Heart left ventricle (tissue), 16 donors: ENCODE results near the gene LIPM. TPM values are rescaled to one million over a fixed set of nuclear protein-coding genes. Genes with fewer than 3 reads are reported as not detected.
A peak's percentile ranks its signal among the peaks of the same experiment; 100 is the strongest.

Experiments used
- ATAC-seq, 4 donors: fragments of 200-7000 bp; cut with Tn5 transposase; one replicate each; pipeline ENCODE4 v1.9.1; 2020 to 2022; ENCODE audit warnings: moderate library complexity in 4 of 4, mild to moderate bottlenecking in 3 of 4, moderate number of reproducible peaks in 1 of 4
- DNase-seq, 5 donors: peaks; one replicate each; pipeline ENCODE4 v3.0.0-alpha.2; 2020
- H3K27ac ChIP-seq, 12 donors: fragments of 200-600 bp; sonication (generic) in 4 of 12; one replicate each; pipeline versions ENCODE4 v1.5.0 to v1.8.0; 2016 to 2022; ENCODE audit warnings: mild to moderate bottlenecking in 2 of 12
- H3K27me3 ChIP-seq, 9 donors: fragments of 200-600 bp; sonication (generic) in 2 of 9; one replicate each; pipeline versions ENCODE4 v1.5.1 to v1.8.0; 2016 to 2022; ENCODE audit warnings: mild to moderate bottlenecking in 3 of 9
- H3K36me3 ChIP-seq, 9 donors: fragments of 200-600 bp; sonication (generic) in 2 of 9; one replicate each; pipeline versions ENCODE4 v1.5.0 to v1.8.0; 2018 to 2022; ENCODE audit warnings: mild to moderate bottlenecking in 2 of 9
- H3K4me1 ChIP-seq, 12 donors: fragments of 200-600 bp; sonication (generic) in 4 of 12; one replicate each; pipeline versions ENCODE4 v1.5.0 to v1.8.0; 2016 to 2022; ENCODE audit warnings: mild to moderate bottlenecking in 3 of 12
- H3K4me3 ChIP-seq, 12 donors: fragments of 200-600 bp; sonication (generic) in 4 of 12; one replicate each; pipeline versions ENCODE4 v1.5.0 to v1.8.0; 2017 to 2022; ENCODE audit warnings: mild to moderate bottlenecking in 9 of 12, moderate library complexity in 4 of 12
- H3K9me3 ChIP-seq, 12 donors: fragments of 200-600 bp; sonication (generic) in 4 of 12; one replicate each; pipeline versions ENCODE4 v1.5.0 to v1.8.0; 2016 to 2022; ENCODE audit warnings: mild to moderate bottlenecking in 1 of 12
- POLR2A ChIP-seq, 2 donors: fragments of 450-650 bp; IDR thresholded peaks; one replicate each; pipeline ENCODE4 v1.6.1; 2017; ENCODE audit warnings: antibody characterized with exemption in 2 of 2, mild to moderate bottlenecking in 2 of 2, moderate library complexity in 2 of 2
- WGBS, 4 donors: extraction: QIAGEN DNeasy Blood & Tissue Kit in 2 of 4; methylation state at CpG; one replicate each; pipeline versions ENCODE4 v1.1.5 to v1.1.7; 2013 to 2018; 5-methylcytosine and 5-hydroxymethylcytosine counted together
- intact Hi-C, 10 donors: fragments of 100-400 bp; cut with DNase I; formaldehyde crosslinking; loops; one replicate each; pipeline versions ENCODE4 v1.11.1 to v1.14.2; 2022
- polyA plus RNA-seq, 2 donors: library from polyadenylated mRNA; stranded (reverse); fragments of 200-250 nt; gene quantifications; one replicate each; pipeline ENCODE4 v1.2.3, GENCODE V29; 2013
- total RNA-seq, 9 donors: library from RNA; depleted of rRNA in 2 of 9; stranded (reverse); fragments of >200 nt in 2 of 9; fragmentation: NEBNext Ultra II Directional in 3 of 9; extraction: Animal tissue kit (Norgen Biotek cat#: 25700) in 3 of 9; gene quantifications; one replicate each; pipeline versions ENCODE4 v1.1.0 to v1.2.4, GENCODE V29; 2016 to 2023
- TF ChIP-seq, protein P1 (sequence below), 12 donors: fragments of 200-600 bp; sonication (generic) in 4 of 12; IDR thresholded peaks; one replicate each; pipeline versions ENCODE4 v1.5.0 to v1.8.0; 2018 to 2022; ENCODE audit warnings: antibody characterized with exemption in 12 of 12, mild to moderate bottlenecking in 5 of 12
- donor health status: ischemic (EF 13 %, LVEDD 7.1; RV severe dilation, severe dysfunction).
- donor health status: healthy with polysubstance abuse.
- donor health status: DM: no; HTN: yes; CAD: no.
- donor health status: DM: no; HTN: no; CAD: no.
- donor health status: ischemic (EF 25% LVEDD 6.9; RV normal size, moderate dysfunction).
- donor health status: ischemic (EF 25% LVEDD 5.7; RV mildly dilated, moderate dysfunction).
- donor health status: healthy.
- donor health status: DM: yes; HTN: yes; CAD: no.
- donor health status: ischemic (EF 35%, LVEDD 5.7; RV mildly dilated, moderate dysfunction).
- donor health status: nonischemic (EF 11% LVEDD 7.7; RV severe dilation, severe dysfunction).
- donor health status: DM: yes; HTN: yes; CAD: no.
- donor health status: PGD.
- donor health status: ischemic (EF 29% LVEDD 5.4; RV normal size, mild dysfunction).
- donor health status: nonischemic (EF 23%, LVEDD 6.1; RV moderate dilation, normal function).

LIPM gene
- total and polyA plus RNA-seq, 11 donors, result not detected

DNA sequence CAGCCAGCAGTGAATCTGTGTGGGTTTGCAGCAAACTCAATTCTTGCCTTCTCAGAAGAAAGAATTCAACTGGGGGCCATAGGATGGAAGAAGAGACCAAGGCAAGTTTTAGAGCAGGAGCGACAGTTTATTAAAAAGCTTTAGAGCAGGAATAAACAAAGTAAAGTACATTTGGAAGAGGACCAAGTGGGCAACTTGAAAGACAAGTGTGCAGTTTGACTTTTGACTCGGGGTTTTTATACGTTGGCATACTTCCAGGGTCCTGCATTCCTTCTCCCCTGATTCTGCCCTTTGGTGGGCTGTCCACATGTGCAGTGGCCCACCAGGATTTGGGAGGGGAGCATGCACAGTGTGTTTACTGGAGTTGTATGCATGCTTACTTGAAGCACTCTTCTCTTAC, 52.2 kb downstream of the LIPM start:
- DNase-seq, result no peak
- TF ChIP-seq POLR2A (IDR thresholded peaks at IDR 0.05), result no peak
- TF ChIP-seq, protein P1, sequence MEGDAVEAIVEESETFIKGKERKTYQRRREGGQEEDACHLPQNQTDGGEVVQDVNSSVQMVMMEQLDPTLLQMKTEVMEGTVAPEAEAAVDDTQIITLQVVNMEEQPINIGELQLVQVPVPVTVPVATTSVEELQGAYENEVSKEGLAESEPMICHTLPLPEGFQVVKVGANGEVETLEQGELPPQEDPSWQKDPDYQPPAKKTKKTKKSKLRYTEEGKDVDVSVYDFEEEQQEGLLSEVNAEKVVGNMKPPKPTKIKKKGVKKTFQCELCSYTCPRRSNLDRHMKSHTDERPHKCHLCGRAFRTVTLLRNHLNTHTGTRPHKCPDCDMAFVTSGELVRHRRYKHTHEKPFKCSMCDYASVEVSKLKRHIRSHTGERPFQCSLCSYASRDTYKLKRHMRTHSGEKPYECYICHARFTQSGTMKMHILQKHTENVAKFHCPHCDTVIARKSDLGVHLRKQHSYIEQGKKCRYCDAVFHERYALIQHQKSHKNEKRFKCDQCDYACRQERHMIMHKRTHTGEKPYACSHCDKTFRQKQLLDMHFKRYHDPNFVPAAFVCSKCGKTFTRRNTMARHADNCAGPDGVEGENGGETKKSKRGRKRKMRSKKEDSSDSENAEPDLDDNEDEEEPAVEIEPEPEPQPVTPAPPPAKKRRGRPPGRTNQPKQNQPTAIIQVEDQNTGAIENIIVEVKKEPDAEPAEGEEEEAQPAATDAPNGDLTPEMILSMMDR (IDR thresholded peaks at IDR 0.05), result no peak
- Histone ChIP-seq H3K27me3 (no peaks in the 10 kb centered on the region), H3K36me3 (no peaks in the 10 kb centered on the region), H3K27ac (no peak overlapping the region), H3K4me1 (peaks cover 0 to 57% (median 3%) of the 10 kb centered on the region in 12 donors), H3K9me3 (no peaks in the 10 kb centered on the region), H3K4me3 (no peak overlapping the region)
- 58 to 63% (median 61%) methylated on average over 3 of the region's 3 CpGs for WGBS, 4 donors
- ATAC-seq, result no peak
- intact Hi-C loops, result no loop called here

DNA sequence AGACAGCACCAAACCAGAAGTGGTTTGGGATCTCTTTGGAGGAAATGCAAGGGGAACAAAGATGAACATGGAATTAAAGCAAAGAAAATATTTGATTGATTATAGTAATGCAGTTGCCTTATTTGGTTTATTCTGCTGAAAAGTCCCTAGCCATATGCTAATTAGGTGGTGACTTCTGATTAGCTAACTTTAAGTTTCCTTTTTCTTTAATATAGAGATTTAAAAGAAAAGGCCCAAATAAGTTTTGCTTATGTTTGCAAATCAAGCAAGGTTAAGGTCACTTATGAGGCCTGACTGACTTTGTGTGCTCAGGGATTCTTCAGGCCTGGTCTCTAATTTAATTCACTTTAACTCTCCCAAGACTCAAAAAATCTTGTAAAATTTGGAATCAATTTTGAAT, 55.3 kb downstream of the LIPM start:
- Histone ChIP-seq H3K36me3 (no peaks in the 10 kb centered on the region), H3K4me1 (peaks cover 0 to 41% (median 2%) of the 10 kb centered on the region in 12 donors), H3K4me3 (no peak overlapping the region), H3K27ac (no peak overlapping the region), H3K9me3 (no peaks in the 10 kb centered on the region), H3K27me3 (no peaks in the 10 kb centered on the region)
- DNase-seq, result no peak
- no peak for TF ChIP-seq POLR2A (IDR thresholded peaks at IDR 0.05)
- TF ChIP-seq, protein P1 (IDR thresholded peaks at IDR 0.05), result no peak
- intact Hi-C loops, result no loop called here
- no peak for ATAC-seq

DNA sequence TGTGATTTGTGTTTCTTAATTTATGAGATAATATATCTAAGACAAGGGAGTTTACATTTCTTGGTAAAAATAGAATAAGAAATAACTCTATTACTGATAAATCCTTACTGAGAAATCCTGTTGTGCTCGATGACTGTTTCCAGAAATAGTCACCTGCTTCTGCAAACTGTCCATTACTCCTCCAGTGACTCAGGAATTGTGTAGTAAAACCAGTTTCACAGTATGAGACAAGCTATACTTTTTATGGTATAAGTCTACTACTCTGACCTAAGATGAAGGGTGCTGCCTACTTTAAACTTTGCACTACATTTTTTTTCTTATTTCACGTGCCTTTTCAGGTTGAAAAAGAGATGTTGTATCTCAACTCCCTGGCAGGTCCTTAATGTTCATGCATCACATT, 56.0 kb downstream of the LIPM start:
- ATAC-seq, result no peak
- TF ChIP-seq, protein P1 (IDR thresholded peaks at IDR 0.05), result no peak
- TF ChIP-seq POLR2A (IDR thresholded peaks at IDR 0.05), result no peak
- Histone ChIP-seq H3K4me1 (peaks cover 0 to 35% (median 0%) of the 10 kb centered on the region in 12 donors), H3K36me3 (no peaks in the 10 kb centered on the region), H3K9me3 (no peaks in the 10 kb centered on the region), H3K4me3 (no peak overlapping the region), H3K27ac (no peak overlapping the region), H3K27me3 (no peaks in the 10 kb centered on the region)
- intact Hi-C loops, result no loop called here
- 52 to 59% (median 53%) methylated on average over 2 of the region's 2 CpGs for WGBS, 4 donors
- no peak for DNase-seq

DNA sequence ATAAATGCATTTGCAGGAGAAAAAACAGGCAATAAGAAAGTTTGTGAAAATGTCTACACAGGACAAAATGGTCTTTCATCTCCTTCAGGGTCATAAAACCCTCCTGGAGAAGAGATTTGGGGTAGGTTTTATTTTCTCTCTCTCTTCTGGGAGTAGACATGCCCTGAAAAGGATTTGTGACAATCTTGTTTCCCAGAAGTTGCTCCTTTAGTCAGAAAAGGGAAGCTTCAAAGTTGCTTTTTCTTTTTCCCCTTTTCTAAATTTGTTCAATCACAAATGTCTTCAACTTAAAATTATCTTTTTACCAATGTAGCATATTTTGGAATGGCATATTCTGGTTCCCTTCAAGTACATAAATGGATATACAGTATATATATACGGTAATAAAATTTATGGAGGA, 58.5 kb downstream of the LIPM start:
- no peaks in the 10 kb centered on the region for H3K9me3 ChIP-seq
- no peak for TF ChIP-seq POLR2A (IDR thresholded peaks at IDR 0.05)
- TF ChIP-seq, protein P1 (IDR thresholded peaks at IDR 0.05), result no peak
- H3K27ac ChIP-seq, result peak overlapping the region in 1 of 12 donors; percentile 43
- WGBS, 4 donors, result 0 to 99% (median 71%) methylated on average over 1 of the region's 1 CpG
- H3K4me3 ChIP-seq, result no peak overlapping the region
- peaks cover 0 to 22% (median 0%) of the 10 kb centered on the region in 12 donors for H3K4me1 ChIP-seq
- H3K36me3 ChIP-seq, result no peaks in the 10 kb centered on the region
- intact Hi-C loops, result no loop called here
- DNase-seq, result no peak
- ATAC-seq, result no peak
- H3K27me3 ChIP-seq, result no peaks in the 10 kb centered on the region
